Cardiac fibroblast (primary cell): Measurements from ENCODE around the gene TRIM26.

Source experiments
- DNase-seq, 2 donors: peaks; one replicate each; pipeline versions ENCODE4 v3.0.0 to v3.0.0-alpha.2; 2010; ENCODE audit warnings: low read depth in 2 of 2
- H3K4me3 ChIP-seq, 2 donors: replicated peaks in 1 of 2; 1 replicate in 1 of 2; 2 replicates in 1 of 2; pipeline ENCODE4 v1.5.1; 2011; ENCODE audit warnings: low read depth in 2 of 2, low read length in 2 of 2, mild to moderate bottlenecking in 2 of 2, moderate library complexity in 1 of 2
- CTCF ChIP-seq: IDR thresholded peaks from one replicate; pipeline ENCODE4 v1.5.1; 2011; ENCODE audit warnings: low read depth, mild to moderate bottlenecking, low read length, inconsistent platforms

The TRIM26 gene

GRCh38 chr6:30207619-30208295 lies 5.4 kb downstream of the TRIM26 start:
- H3K4me3 ChIP-seq = no peak overlapping the region
- no peak for TF ChIP-seq CTCF
- DNase-seq = peak; percentile 28 to 48

GRCh38 chr6:30206799-30207618 lies 6.2 kb downstream of the TRIM26 start:
- no peak for TF ChIP-seq CTCF
- H3K4me3 ChIP-seq = no peak overlapping the region
- peak; percentile 34 to 52 for DNase-seq

GRCh38 chr6:30206152-30206551 lies 7.1 kb downstream of the TRIM26 start:
- H3K4me3 ChIP-seq = no peak overlapping the region
- no peak for TF ChIP-seq CTCF
- peak in 1 of 2 donors; percentile 44 for DNase-seq

DNA sequence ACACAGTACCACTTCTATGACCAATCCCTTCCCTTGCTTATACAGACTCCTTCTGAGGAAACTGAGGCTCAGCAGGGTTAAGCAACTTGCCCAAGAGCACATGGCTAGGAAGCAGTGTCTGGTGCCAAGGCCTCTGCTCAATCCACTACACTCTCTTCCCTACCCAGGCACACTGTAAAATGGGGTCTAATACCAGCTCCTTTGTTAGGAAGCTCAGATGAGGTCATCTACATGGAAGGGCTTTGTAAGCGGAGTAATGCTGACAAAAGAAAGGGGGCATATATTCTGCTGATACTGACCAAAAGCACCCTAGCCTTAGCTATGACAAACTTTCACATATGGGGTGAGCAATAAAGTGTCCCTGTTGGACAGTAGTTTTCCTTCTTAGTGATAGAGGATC lies 9.1 kb downstream of the TRIM26 start:
- H3K4me3 ChIP-seq = no peak overlapping the region
- no peak for TF ChIP-seq CTCF
- no peak for DNase-seq

DNA sequence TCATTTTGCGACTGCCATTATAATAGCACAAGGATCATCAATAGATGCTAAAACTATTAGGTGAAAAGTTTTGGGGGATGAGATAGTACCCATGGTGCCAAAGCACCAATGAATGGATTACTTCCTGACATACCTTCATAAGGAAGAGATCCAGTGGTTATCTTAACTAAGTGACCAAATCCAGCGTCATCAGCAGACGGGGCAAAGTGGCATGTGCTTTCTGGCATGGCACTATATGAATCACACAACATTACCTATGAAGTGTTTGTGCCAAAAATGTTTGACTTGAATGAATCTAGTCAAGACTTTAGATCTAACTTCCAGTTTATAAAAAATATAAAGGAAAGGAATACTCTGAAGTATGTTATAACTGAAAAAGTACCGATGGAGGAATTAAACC lies 10.8 kb downstream of the TRIM26 start:
- no peak overlapping the region for H3K4me3 ChIP-seq
- no peak for DNase-seq
- no peak for TF ChIP-seq CTCF

DNA sequence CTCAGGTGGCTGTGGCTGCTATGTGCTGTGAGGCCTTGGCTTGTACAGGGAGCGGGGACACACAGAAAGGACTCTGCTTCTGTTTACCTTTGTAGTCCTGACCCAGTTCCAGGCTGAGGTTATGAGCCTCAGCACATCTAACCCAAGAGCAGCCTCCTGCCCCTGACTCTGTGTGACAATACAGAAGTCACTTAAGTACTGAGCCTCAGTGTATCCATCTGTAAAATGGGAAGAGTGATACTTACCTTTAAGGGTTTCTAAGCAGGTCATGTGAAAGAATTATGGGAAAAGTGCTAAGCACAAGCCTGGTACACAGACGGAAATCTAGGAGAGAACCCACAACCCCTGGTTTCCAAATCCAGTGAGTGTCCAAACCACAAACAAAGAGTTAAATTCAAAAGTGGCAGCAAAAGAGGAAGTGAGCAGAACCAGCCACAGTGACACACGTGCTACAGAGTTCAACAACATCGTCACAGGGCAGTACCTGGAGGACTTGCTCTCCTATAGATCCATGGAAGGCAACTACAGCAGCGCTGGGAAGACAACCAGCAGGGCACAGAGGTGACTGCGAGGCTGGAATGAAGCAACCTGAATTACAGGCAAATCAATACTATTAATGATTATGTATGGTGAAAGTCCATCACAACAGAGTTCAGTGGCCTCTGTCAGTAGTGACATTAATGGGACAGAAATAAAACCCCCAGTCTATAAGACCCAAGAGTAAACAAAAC lies 12.5 kb downstream of the TRIM26 start:
- no peak for TF ChIP-seq CTCF
- H3K4me3 ChIP-seq = no peak overlapping the region
- DNase-seq = no peak
